ENCODE data around the gene MYOD1.

MYOD1 gene

DNA sequence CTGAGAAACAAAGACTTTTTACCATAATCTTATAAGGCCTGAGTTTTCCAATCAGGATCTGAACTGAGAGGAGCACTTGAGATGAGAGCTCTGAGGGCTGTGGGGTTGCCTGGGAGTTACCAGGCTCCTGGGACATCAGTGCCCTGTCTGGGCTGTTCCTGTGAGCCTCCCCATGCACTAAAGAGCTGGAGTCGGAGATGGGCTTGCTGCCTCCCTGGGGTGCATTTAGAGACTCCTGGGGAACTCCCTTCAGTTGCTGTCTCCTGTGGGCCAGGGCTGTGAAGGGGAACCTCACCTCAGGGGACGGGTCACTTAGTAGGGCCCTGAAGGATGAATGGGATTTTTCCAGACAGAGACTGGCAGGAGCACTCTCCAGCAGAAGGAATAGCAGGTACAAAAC lies 48.5 kb downstream of the MYOD1 start:
- no peak for DNase-seq (ENCODE audit: low spot score)
- no peak overlapping the region for H3K4me3 ChIP-seq (ENCODE audit: low read length in 2 of 2)
- H3K9ac ChIP-seq (ENCODE audit: low read depth, low read length, poor library complexity): no peak overlapping the region
- no peak overlapping the region for H3K23ac ChIP-seq (ENCODE audit: low read depth, low read length, poor library complexity)
- H3K9me3 ChIP-seq (replicated peaks in 1 of 2; ENCODE audit: control insufficient read depth in 2 of 2, insufficient read depth in 1 of 2, low read depth in 1 of 2, low read length in 2 of 2): no peaks in the 10 kb centered on the region
- no peak overlapping the region for H4K91ac ChIP-seq (ENCODE audit: low read depth, low read length, poor library complexity)
- H2BK120ac ChIP-seq (ENCODE audit: low read depth, low read length): no peak overlapping the region
- peak overlapping the region; percentile 70 for H2AK5ac ChIP-seq (ENCODE audit: low read depth, low read length)
- no peaks in the 10 kb centered on the region for H3K79me1 ChIP-seq (ENCODE audit: low read depth, low read length)
- no peak overlapping the region for H2AFZ ChIP-seq (ENCODE audit: low read length)
- no peaks in the 10 kb centered on the region for H3K27me3 ChIP-seq (ENCODE audit: control insufficient read depth in 3 of 3, insufficient read depth in 3 of 3, low read depth in 1 of 3, low read length in 3 of 3)
- no peak overlapping the region for H4K8ac ChIP-seq (ENCODE audit: low read depth, low read length)
- H2BK15ac ChIP-seq (ENCODE audit: low read length): peak overlapping the region; percentile 69
- H3K14ac ChIP-seq (ENCODE audit: low read length): no peak overlapping the region
- WGBS, 2 donors (ENCODE audit: extremely low coverage in 2 of 2, insufficient read length in 2 of 2, insufficient replicate concordance in 1 of 2): no CpG with 5 or more reads among the region's 2 CpGs
- H3K18ac ChIP-seq (ENCODE audit: low read length): peak overlapping the region; percentile 61
- no peak overlapping the region for H3K4ac ChIP-seq (ENCODE audit: low read length)
- H3K4me1 ChIP-seq (ENCODE audit: control insufficient read depth in 2 of 2, insufficient read depth in 1 of 2, low read depth in 1 of 2, low read length in 2 of 2): peaks cover 30 to 32% of the 10 kb centered on the region in 2 donors
- no peak overlapping the region for H3K27ac ChIP-seq (replicated peaks; ENCODE audit: low read length)
- no peak overlapping the region for H2BK12ac ChIP-seq (ENCODE audit: low read length)
- peak overlapping the region; percentile 62 for H2BK5ac ChIP-seq (ENCODE audit: low read length)
- no peak overlapping the region for H3K4me2 ChIP-seq (ENCODE audit: insufficient read depth, low read length, poor library complexity, severe bottlenecking)
- peaks cover 0 to 16% of the 10 kb centered on the region in 2 donors for H3K36me3 ChIP-seq (replicated peaks in 1 of 2; ENCODE audit: control insufficient read depth in 2 of 2, insufficient read depth in 2 of 2, low read length in 2 of 2)

- Histone ChIP-seq H2AFZ (ENCODE audit: low read length) (no peak overlapping the region), H4K8ac (ENCODE audit: low read depth, low read length) (no peak overlapping the region), H3K4me2 (ENCODE audit: insufficient read depth, low read length, poor library complexity, severe bottlenecking) (no peak overlapping the region), H3K4me3 (ENCODE audit: low read length in 2 of 2) (no peak overlapping the region), H2AK5ac (ENCODE audit: low read depth, low read length) (peak overlapping the region; percentile 49), H3K36me3 (replicated peaks in 1 of 2; ENCODE audit: control insufficient read depth in 2 of 2, insufficient read depth in 2 of 2, low read length in 2 of 2) (peaks cover 0 to 21% of the 10 kb centered on the region in 2 donors), H3K4ac (ENCODE audit: low read length) (no peak overlapping the region), H3K9me3 (replicated peaks in 1 of 2; ENCODE audit: control insufficient read depth in 2 of 2, insufficient read depth in 1 of 2, low read depth in 1 of 2, low read length in 2 of 2) (no peaks in the 10 kb centered on the region), H3K79me1 (ENCODE audit: low read depth, low read length) (no peaks in the 10 kb centered on the region), H4K91ac (ENCODE audit: low read depth, low read length, poor library complexity) (no peak overlapping the region), H3K4me1 (ENCODE audit: control insufficient read depth in 2 of 2, insufficient read depth in 1 of 2, low read depth in 1 of 2, low read length in 2 of 2) (peaks cover 30 to 31% of the 10 kb centered on the region in 2 donors), H3K14ac (ENCODE audit: low read length) (no peak overlapping the region), H3K27ac (replicated peaks; ENCODE audit: low read length) (no peak overlapping the region), H3K18ac (ENCODE audit: low read length) (no peak overlapping the region), H2BK120ac (ENCODE audit: low read depth, low read length) (no peak overlapping the region), H2BK5ac (ENCODE audit: low read length) (no peak overlapping the region), H3K27me3 (ENCODE audit: control insufficient read depth in 3 of 3, insufficient read depth in 3 of 3, low read depth in 1 of 3, low read length in 3 of 3) (no peaks in the 10 kb centered on the region), H3K23ac (ENCODE audit: low read depth, low read length, poor library complexity) (no peak overlapping the region), H2BK12ac (ENCODE audit: low read length) (no peak overlapping the region), H3K9ac (ENCODE audit: low read depth, low read length, poor library complexity) (no peak overlapping the region), H2BK15ac (ENCODE audit: low read length) (peak overlapping the region; percentile 19)
- DNase-seq (ENCODE audit: low spot score): no peak
- WGBS, 2 donors (ENCODE audit: extremely low coverage in 2 of 2, insufficient read length in 2 of 2, insufficient replicate concordance in 1 of 2): no CpG with 5 or more reads among the region's 7 CpGs
These were observed 49.2 kb downstream of the MYOD1 start for GRCh38 chr11:17768547-17768946.

GRCh38 chr11:17769218-17769617 lies 49.8 kb downstream of the MYOD1 start:
- Histone ChIP-seq H3K4me2 (ENCODE audit: insufficient read depth, low read length, poor library complexity, severe bottlenecking) (no peak overlapping the region), H3K79me1 (ENCODE audit: low read depth, low read length) (no peaks in the 10 kb centered on the region), H4K91ac (ENCODE audit: low read depth, low read length, poor library complexity) (no peak overlapping the region), H3K27ac (replicated peaks; ENCODE audit: low read length) (no peak overlapping the region), H4K8ac (ENCODE audit: low read depth, low read length) (no peak overlapping the region), H2BK12ac (ENCODE audit: low read length) (no peak overlapping the region), H2AFZ (ENCODE audit: low read length) (no peak overlapping the region), H3K9ac (ENCODE audit: low read depth, low read length, poor library complexity) (no peak overlapping the region), H3K23ac (ENCODE audit: low read depth, low read length, poor library complexity) (no peak overlapping the region), H2BK15ac (ENCODE audit: low read length) (no peak overlapping the region), H3K4me3 (ENCODE audit: low read length in 2 of 2) (no peak overlapping the region), H2BK5ac (ENCODE audit: low read length) (no peak overlapping the region), H3K4ac (ENCODE audit: low read length) (no peak overlapping the region), H3K4me1 (ENCODE audit: control insufficient read depth in 2 of 2, insufficient read depth in 1 of 2, low read depth in 1 of 2, low read length in 2 of 2) (peaks cover 27 to 31% of the 10 kb centered on the region in 2 donors), H3K18ac (ENCODE audit: low read length) (no peak overlapping the region), H2AK5ac (ENCODE audit: low read depth, low read length) (no peak overlapping the region), H2BK120ac (ENCODE audit: low read depth, low read length) (no peak overlapping the region), H3K14ac (ENCODE audit: low read length) (no peak overlapping the region), H3K36me3 (replicated peaks in 1 of 2; ENCODE audit: control insufficient read depth in 2 of 2, insufficient read depth in 2 of 2, low read length in 2 of 2) (peaks cover 2 to 22% of the 10 kb centered on the region in 2 donors), H3K27me3 (ENCODE audit: control insufficient read depth in 3 of 3, insufficient read depth in 3 of 3, low read depth in 1 of 3, low read length in 3 of 3) (no peaks in the 10 kb centered on the region), H3K9me3 (replicated peaks in 1 of 2; ENCODE audit: control insufficient read depth in 2 of 2, insufficient read depth in 1 of 2, low read depth in 1 of 2, low read length in 2 of 2) (no peaks in the 10 kb centered on the region)
- no peak for DNase-seq (ENCODE audit: low spot score)
- WGBS, 2 donors (ENCODE audit: extremely low coverage in 2 of 2, insufficient read length in 2 of 2, insufficient replicate concordance in 1 of 2): no CpG with 5 or more reads among the region's 1 CpG

- H3K9me3 ChIP-seq (replicated peaks in 1 of 2; ENCODE audit: control insufficient read depth in 2 of 2, insufficient read depth in 1 of 2, low read depth in 1 of 2, low read length in 2 of 2): no peaks in the 10 kb centered on the region
- no peak overlapping the region for H3K4me2 ChIP-seq (ENCODE audit: insufficient read depth, low read length, poor library complexity, severe bottlenecking)
- H2BK15ac ChIP-seq (ENCODE audit: low read length): no peak overlapping the region
- peaks cover 2 to 22% of the 10 kb centered on the region in 2 donors for H3K36me3 ChIP-seq (replicated peaks in 1 of 2; ENCODE audit: control insufficient read depth in 2 of 2, insufficient read depth in 2 of 2, low read length in 2 of 2)
- no peak overlapping the region for H4K91ac ChIP-seq (ENCODE audit: low read depth, low read length, poor library complexity)
- no peak overlapping the region for H3K9ac ChIP-seq (ENCODE audit: low read depth, low read length, poor library complexity)
- peak overlapping the region; percentile 31 for H3K18ac ChIP-seq (ENCODE audit: low read length)
- H2AK5ac ChIP-seq (ENCODE audit: low read depth, low read length): peak overlapping the region; percentile 34
- H2BK5ac ChIP-seq (ENCODE audit: low read length): peak overlapping the region; percentile 32
- H3K27me3 ChIP-seq (ENCODE audit: control insufficient read depth in 3 of 3, insufficient read depth in 3 of 3, low read depth in 1 of 3, low read length in 3 of 3): no peaks in the 10 kb centered on the region
- no peak overlapping the region for H4K8ac ChIP-seq (ENCODE audit: low read depth, low read length)
- no peak overlapping the region for H2BK120ac ChIP-seq (ENCODE audit: low read depth, low read length)
- H3K4ac ChIP-seq (ENCODE audit: low read length): no peak overlapping the region
- H3K79me1 ChIP-seq (ENCODE audit: low read depth, low read length): no peaks in the 10 kb centered on the region
- H3K14ac ChIP-seq (ENCODE audit: low read length): no peak overlapping the region
- no peak overlapping the region for H3K23ac ChIP-seq (ENCODE audit: low read depth, low read length, poor library complexity)
- H3K4me3 ChIP-seq (ENCODE audit: low read length in 2 of 2): no peak overlapping the region
- WGBS, 2 donors (ENCODE audit: extremely low coverage in 2 of 2, insufficient read length in 2 of 2, insufficient replicate concordance in 1 of 2): no CpG with 5 or more reads among the region's 9 CpGs
- no peak overlapping the region for H2BK12ac ChIP-seq (ENCODE audit: low read length)
- no peak overlapping the region for H3K27ac ChIP-seq (replicated peaks; ENCODE audit: low read length)
- peaks cover 17 to 30% of the 10 kb centered on the region in 2 donors for H3K4me1 ChIP-seq (ENCODE audit: control insufficient read depth in 2 of 2, insufficient read depth in 1 of 2, low read depth in 1 of 2, low read length in 2 of 2)
- no peak overlapping the region for H2AFZ ChIP-seq (ENCODE audit: low read length)
- DNase-seq (ENCODE audit: low spot score): no peak
These were observed 50.8 kb downstream of the MYOD1 start for GRCh38 chr11:17770048-17770652.

Data from neuronal stem cell (in vitro differentiated cells).